MCF 10A (cell line): ENCODE measurements around the gene GIMAP7. TPM values are rescaled to one million over a fixed set of nuclear protein-coding genes. Genes with fewer than 3 reads are reported as not detected.

ENCODE experiments used
- BruUV-seq: library from RNA; stranded (reverse); fragments of 400-500 nt; replicated peaks from 2 replicates; lab custom pipeline; 2021; lab: Mats Ljungman, UMichigan
- CTCF ChIA-PET: fragments of 300-600 bp; sonication (Branson Sonifier 250); formaldehyde crosslinking; extraction: SDS; loops from one replicate; lab custom pipeline; 2021; ENCODE audit warnings: antibody characterized with exemption, inconsistent platforms; lab: Yijun Ruan, JAX
- POLR2A ChIA-PET: fragments of 300-600, 350-650 bp; sonication (Branson Sonifier 250); formaldehyde crosslinking; extraction: SDS; loops from one replicate; lab custom pipeline; 2020; ENCODE audit warnings: antibody characterized with exemption, inconsistent platforms; lab: Yijun Ruan, JAX
- DNase-seq: peaks from one replicate; pipeline ENCODE4 v3.0.0-alpha.2; 2018; ENCODE audit not compliant: unreplicated experiment
- H3K27ac Mint-ChIP-seq: one replicate; pipeline ENCODE4 v1.8.0; 2022; ENCODE audit warnings: mild to moderate bottlenecking, low read depth, mixed read lengths; ENCODE audit not compliant: unreplicated experiment
- H3K27me3 Mint-ChIP-seq: one replicate; pipeline ENCODE4 v1.8.0; 2022; ENCODE audit warnings: mixed read lengths; ENCODE audit not compliant: insufficient read depth, unreplicated experiment
- H3K36me3 Mint-ChIP-seq: one replicate; pipeline ENCODE4 v1.8.0; 2022; ENCODE audit warnings: mild to moderate bottlenecking, moderate library complexity, mixed read lengths; ENCODE audit not compliant: insufficient read depth, unreplicated experiment
- H3K4me1 Mint-ChIP-seq: one replicate; pipeline ENCODE4 v1.8.0; 2022; ENCODE audit warnings: mixed read lengths; ENCODE audit not compliant: insufficient read depth, unreplicated experiment
- H3K4me3 Mint-ChIP-seq: one replicate; pipeline ENCODE4 v1.8.0; 2022; ENCODE audit warnings: mild to moderate bottlenecking, moderate library complexity, mixed read lengths; ENCODE audit not compliant: unreplicated experiment
- H3K9me3 Mint-ChIP-seq: one replicate; pipeline ENCODE4 v1.8.0; 2022; ENCODE audit warnings: mixed read lengths; ENCODE audit not compliant: unreplicated experiment
- intact Hi-C: fragments of 100-400 bp; cut with micrococcal nuclease; formaldehyde crosslinking; loops from 2 replicates; pipeline ENCODE4 v1.14.1; 2022
- total RNA-seq: library from RNA; stranded (reverse); gene quantifications from 2 replicates; pipeline ENCODE4 v1.2.3, GENCODE V29; 2022
- TF ChIP-seq, protein P1 (sequence below): fragments of 200-600 bp; IDR thresholded peaks from one replicate; pipeline ENCODE4 v1.8.0; 2022; ENCODE audit warnings: antibody characterized with exemption, mild to moderate bottlenecking; ENCODE audit not compliant: unreplicated experiment

The GIMAP7 gene
- total RNA-seq, 1 experiment from 2014 or later, result not detected

DNA sequence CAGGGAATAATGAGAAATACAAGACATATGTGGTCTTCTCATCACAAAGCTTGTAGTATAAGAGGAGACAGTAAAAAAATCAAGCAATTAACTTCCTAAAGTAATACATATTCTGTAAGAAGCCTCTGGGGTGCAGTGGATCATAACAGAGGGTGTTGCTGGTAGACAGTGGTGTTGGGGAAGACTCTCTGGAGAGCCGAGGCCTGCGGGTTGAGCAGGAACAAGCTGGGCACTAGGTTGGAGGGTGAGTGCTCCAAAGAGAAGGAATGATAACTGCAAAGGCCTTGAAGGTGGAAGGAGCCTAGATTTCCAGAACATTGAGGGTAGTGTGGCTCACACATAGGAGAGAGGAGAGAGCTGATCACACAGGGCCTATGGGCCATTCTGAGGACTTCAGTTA is 54.0 kb downstream of the GIMAP7 start:
- no peaks in the 10 kb centered on the region for H3K4me1 Mint-ChIP-seq
- no peak overlapping the region for H3K27ac Mint-ChIP-seq
- TF ChIP-seq, protein P1, sequence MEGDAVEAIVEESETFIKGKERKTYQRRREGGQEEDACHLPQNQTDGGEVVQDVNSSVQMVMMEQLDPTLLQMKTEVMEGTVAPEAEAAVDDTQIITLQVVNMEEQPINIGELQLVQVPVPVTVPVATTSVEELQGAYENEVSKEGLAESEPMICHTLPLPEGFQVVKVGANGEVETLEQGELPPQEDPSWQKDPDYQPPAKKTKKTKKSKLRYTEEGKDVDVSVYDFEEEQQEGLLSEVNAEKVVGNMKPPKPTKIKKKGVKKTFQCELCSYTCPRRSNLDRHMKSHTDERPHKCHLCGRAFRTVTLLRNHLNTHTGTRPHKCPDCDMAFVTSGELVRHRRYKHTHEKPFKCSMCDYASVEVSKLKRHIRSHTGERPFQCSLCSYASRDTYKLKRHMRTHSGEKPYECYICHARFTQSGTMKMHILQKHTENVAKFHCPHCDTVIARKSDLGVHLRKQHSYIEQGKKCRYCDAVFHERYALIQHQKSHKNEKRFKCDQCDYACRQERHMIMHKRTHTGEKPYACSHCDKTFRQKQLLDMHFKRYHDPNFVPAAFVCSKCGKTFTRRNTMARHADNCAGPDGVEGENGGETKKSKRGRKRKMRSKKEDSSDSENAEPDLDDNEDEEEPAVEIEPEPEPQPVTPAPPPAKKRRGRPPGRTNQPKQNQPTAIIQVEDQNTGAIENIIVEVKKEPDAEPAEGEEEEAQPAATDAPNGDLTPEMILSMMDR, result no peak
- no peak overlapping the region for H3K4me3 Mint-ChIP-seq
- H3K27me3 Mint-ChIP-seq, result no peaks in the 10 kb centered on the region
- peaks cover 6% of the 10 kb centered on the region for H3K36me3 Mint-ChIP-seq
- BruUV-seq, result no TSS peak
- DNase-seq, result no peak
- POLR2A ChIA-PET, result interaction anchor here (0.8 kb wide), 1 partner anchor 103 kb away, joined by 3 read pairs; no protein-coding TSS in a partner anchor
- intact Hi-C loops, result no loop called here
- CTCF ChIA-PET, result interaction anchor here (0.6 kb wide), 1 partner anchor 23 kb away, joined by 3 read pairs; no protein-coding TSS in a partner anchor
- H3K9me3 Mint-ChIP-seq, result peaks cover 7% of the 10 kb centered on the region

DNA sequence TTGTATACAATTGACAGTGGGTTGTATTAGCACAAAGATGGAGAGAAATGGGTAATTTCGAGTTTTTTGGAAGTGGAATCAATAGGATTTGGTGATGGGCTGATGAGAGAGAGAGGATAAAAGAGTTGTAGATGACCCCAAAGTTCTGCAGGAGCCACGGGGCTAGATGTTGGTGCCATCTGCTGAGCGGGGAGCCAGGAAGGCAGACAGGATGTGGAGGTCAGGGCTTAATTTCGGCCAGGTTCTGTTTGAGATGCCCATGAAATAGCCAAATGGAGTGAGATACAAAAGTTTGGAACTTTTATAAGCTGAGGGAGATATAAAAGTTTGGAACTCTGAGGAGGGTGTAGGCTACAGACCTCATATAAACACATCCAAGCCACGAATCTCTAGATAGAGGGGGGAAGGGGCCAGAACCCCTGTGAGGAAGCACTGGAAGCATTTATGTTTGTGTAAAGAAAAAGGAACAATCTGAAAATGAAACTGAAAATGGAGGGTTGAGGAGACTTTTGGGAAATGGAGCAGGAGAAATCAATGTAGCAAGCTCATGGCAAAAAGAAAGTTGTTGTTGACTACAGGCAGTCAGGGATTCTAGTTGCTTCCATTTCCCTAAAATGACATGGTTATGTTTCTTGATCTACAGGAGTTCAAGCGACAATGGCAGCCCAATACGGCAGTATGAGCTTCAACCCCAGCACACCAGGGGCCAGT is 54.7 kb downstream of the GIMAP7 start:
- intact Hi-C loops, result no loop called here
- no peak overlapping the region for H3K4me3 Mint-ChIP-seq
- H3K27ac Mint-ChIP-seq, result no peak overlapping the region
- CTCF ChIA-PET, result interaction anchor here (0.6 to 0.8 kb wide), 2 partner anchors 24 to 616 kb away, joined by 3 read pairs; no protein-coding TSS in a partner anchor
- H3K27me3 Mint-ChIP-seq, result no peaks in the 10 kb centered on the region
- BruUV-seq, result no TSS peak
- TF ChIP-seq, protein P1, result no peak
- POLR2A ChIA-PET, result interaction anchor here (0.8 kb wide), 1 partner anchor 104 kb away, joined by 3 read pairs; no protein-coding TSS in a partner anchor
- H3K4me1 Mint-ChIP-seq, result no peaks in the 10 kb centered on the region
- no peak for DNase-seq
- peaks cover 6% of the 10 kb centered on the region for H3K36me3 Mint-ChIP-seq
- peaks cover 7% of the 10 kb centered on the region for H3K9me3 Mint-ChIP-seq

Other genes with a start within 250 kb of the GIMAP7 start
- 8.4 and 10.1 TPM in 2 replicates for gene LRRC61, start 191.5 kb upstream of the GIMAP7 start, total RNA-seq
- gene ACTR3C, start 191.3 kb upstream of the GIMAP7 start, total RNA-seq, result 3.5 and 3.6 TPM in 2 replicates
- not detected in 2 replicates for gene RARRES2, start 173.2 kb upstream of the GIMAP7 start, total RNA-seq
- 80.8 and 83.0 TPM in 2 replicates for gene REPIN1, start 146.1 kb upstream of the GIMAP7 start, total RNA-seq
- 1.7 and 2.0 TPM in 2 replicates for gene ZNF775, start 135.5 kb upstream of the GIMAP7 start, total RNA-seq
- not detected in 2 replicates for gene GIMAP8, start 64.2 kb upstream of the GIMAP7 start, total RNA-seq
- not detected in 2 replicates for gene GIMAP4, start 52.5 kb downstream of the GIMAP7 start, total RNA-seq
- not detected in 2 replicates for gene GIMAP6, start 117.5 kb downstream of the GIMAP7 start, total RNA-seq
- gene GIMAP2, start 170.8 kb downstream of the GIMAP7 start, total RNA-seq, result not detected in 2 replicates
- not detected in 2 replicates for gene GIMAP1, start 201.7 kb downstream of the GIMAP7 start, total RNA-seq
- not detected in 2 replicates for gene GIMAP5, start 222.5 kb downstream of the GIMAP7 start, total RNA-seq